Trophoblast cell (in vitro differentiated cells and primary cell): ENCODE measurements around the gene DTNBP1.

Experiments used
- DNase-seq, 2 donors: peaks; one replicate each; pipeline ENCODE4 v3.0.0-alpha.2; 2016
- H2AFZ ChIP-seq: 2 replicates; pipeline ENCODE4 v1.6.1; 2013; ENCODE audit warnings: low read length, moderate library complexity, mild to moderate bottlenecking; ENCODE audit not compliant: insufficient read depth, poor library complexity
- H2AK5ac ChIP-seq: 2 replicates; pipeline ENCODE4 v1.6.1; 2013; ENCODE audit warnings: mild to moderate bottlenecking, low read length
- H2BK120ac ChIP-seq: 2 replicates; pipeline ENCODE4 v1.6.1; 2013; ENCODE audit warnings: low read length, mild to moderate bottlenecking, moderate library complexity; ENCODE audit not compliant: insufficient read depth, poor library complexity
- H2BK12ac ChIP-seq: 2 replicates; pipeline ENCODE4 v1.6.1; 2013; ENCODE audit warnings: mild to moderate bottlenecking, low read length, moderate library complexity
- H2BK5ac ChIP-seq: 2 replicates; pipeline ENCODE4 v1.6.1; 2013; ENCODE audit warnings: low read length, low read depth, moderate library complexity, mild to moderate bottlenecking; ENCODE audit not compliant: poor library complexity
- H3K14ac ChIP-seq: 2 replicates; pipeline ENCODE4 v1.6.1; 2013; ENCODE audit warnings: mild to moderate bottlenecking, low read length
- H3K18ac ChIP-seq: 2 replicates; pipeline ENCODE4 v1.6.1; 2013; ENCODE audit warnings: mild to moderate bottlenecking, low read length
- H3K23ac ChIP-seq: 2 replicates; pipeline ENCODE4 v1.6.1; 2013; ENCODE audit warnings: low read length
- H3K27ac ChIP-seq: 2 replicates; pipeline ENCODE4 v1.5.1; 2013; ENCODE audit warnings: low read depth, mild to moderate bottlenecking, inconsistent platforms, low read length, moderate library complexity
- H3K27me3 ChIP-seq: 2 replicates; pipeline ENCODE4 v1.6.1; 2013; ENCODE audit warnings: inconsistent platforms, mild to moderate bottlenecking, low read length, moderate library complexity; ENCODE audit not compliant: insufficient read depth
- H3K36me3 ChIP-seq, 2 experiments: 1 replicate in 1 of 2; 2 replicates in 1 of 2; pipeline ENCODE4 v1.6.1; 2013; ENCODE audit warnings: low read length in 2 of 2, mild to moderate bottlenecking in 2 of 2, moderate library complexity in 1 of 2; ENCODE audit not compliant: insufficient read depth in 2 of 2, control insufficient read depth in 1 of 2
- H3K4ac ChIP-seq: 2 replicates; pipeline ENCODE4 v1.6.1; 2013; ENCODE audit warnings: low read depth, mild to moderate bottlenecking, low read length, moderate library complexity
- H3K4me1 ChIP-seq, 2 experiments: 1 replicate in 1 of 2; 2 replicates in 1 of 2; pipeline ENCODE4 v1.6.1; 2013; ENCODE audit warnings: low read length in 2 of 2, mild to moderate bottlenecking in 2 of 2, moderate library complexity in 1 of 2; ENCODE audit not compliant: insufficient read depth in 2 of 2, control insufficient read depth in 1 of 2
- H3K4me2 ChIP-seq: 2 replicates; pipeline ENCODE4 v1.6.1; 2013; ENCODE audit warnings: inconsistent platforms, mild to moderate bottlenecking, low read length, moderate library complexity
- H3K4me3 ChIP-seq: 2 replicates; pipeline ENCODE4 v1.5.1; 2013; ENCODE audit warnings: mild to moderate bottlenecking, low read depth, low read length, inconsistent platforms
- H3K79me1 ChIP-seq: one replicate; pipeline ENCODE4 v1.6.1; 2013; ENCODE audit warnings: low read length
- H3K79me2 ChIP-seq: 2 replicates; pipeline ENCODE4 v1.6.1; 2013; ENCODE audit warnings: low read length, mild to moderate bottlenecking; ENCODE audit not compliant: control insufficient read depth, insufficient read depth, poor library complexity
- H3K9ac ChIP-seq: 2 replicates; pipeline ENCODE4 v1.6.1; 2013; ENCODE audit warnings: mild to moderate bottlenecking, low read length
- H3K9me3 ChIP-seq: 2 replicates; pipeline ENCODE4 v1.6.1; 2013; ENCODE audit warnings: low read depth, mild to moderate bottlenecking, control low read depth, inconsistent platforms, low read length; ENCODE audit not compliant: insufficient read depth
- H4K12ac ChIP-seq: 2 replicates; pipeline ENCODE4 v1.6.1; 2013; ENCODE audit warnings: low read depth, mild to moderate bottlenecking, low read length, moderate library complexity
- H4K8ac ChIP-seq: 2 replicates; pipeline ENCODE4 v1.6.1; 2013; ENCODE audit warnings: low read depth, mild to moderate bottlenecking, low read length, moderate library complexity
- H4K91ac ChIP-seq: one replicate; pipeline ENCODE4 v1.6.1; 2013; ENCODE audit warnings: low read depth, mild to moderate bottlenecking, low read length, moderate library complexity
- whole genome bisulfite sequencing: extraction: QIAGEN DNeasy Blood & Tissue Kit; methylation state at CpG from one replicate; pipeline ENCODE4 v1.1.7; 2013; ENCODE audit warnings: missing lambda C conversion rate; ENCODE audit not compliant: insufficient read length, insufficient coverage; ENCODE audit errors: extremely low coverage; 5-methylcytosine and 5-hydroxymethylcytosine counted together

DTNBP1 gene

GRCh38 chr6:15499125-15499524 lies 163.7 kb downstream of the DTNBP1 start:
- no peaks in the 10 kb centered on the region for H3K27me3 ChIP-seq
- H3K23ac ChIP-seq: no peak overlapping the region
- peaks cover 4% of the 10 kb centered on the region for H3K9me3 ChIP-seq
- no peaks in the 10 kb centered on the region for H3K79me2 ChIP-seq
- H3K4me3 ChIP-seq: no peak overlapping the region
- H3K4me2 ChIP-seq: no peak overlapping the region
- H2BK120ac ChIP-seq: no peak overlapping the region
- H3K27ac ChIP-seq: no peak overlapping the region
- H3K4me1 ChIP-seq: no peaks in the 10 kb centered on the region
- no peak overlapping the region for H2AFZ ChIP-seq
- H2BK12ac ChIP-seq: no peak overlapping the region
- no peak overlapping the region for H2BK5ac ChIP-seq
- H4K12ac ChIP-seq: no peak overlapping the region
- H3K18ac ChIP-seq: no peak overlapping the region
- no peak for DNase-seq
- H3K9ac ChIP-seq: no peak overlapping the region
- no peak overlapping the region for H4K8ac ChIP-seq
- H4K91ac ChIP-seq: no peak overlapping the region
- H3K14ac ChIP-seq: no peak overlapping the region
- no peak overlapping the region for H3K4ac ChIP-seq
- no peak overlapping the region for H2AK5ac ChIP-seq
- no peaks in the 10 kb centered on the region for H3K79me1 ChIP-seq
- H3K36me3 ChIP-seq: peaks cover 49 to 54% of the 10 kb centered on the region in 2 experiments
- WGBS: no CpG with 5 or more reads among the region's 12 CpGs

DNA sequence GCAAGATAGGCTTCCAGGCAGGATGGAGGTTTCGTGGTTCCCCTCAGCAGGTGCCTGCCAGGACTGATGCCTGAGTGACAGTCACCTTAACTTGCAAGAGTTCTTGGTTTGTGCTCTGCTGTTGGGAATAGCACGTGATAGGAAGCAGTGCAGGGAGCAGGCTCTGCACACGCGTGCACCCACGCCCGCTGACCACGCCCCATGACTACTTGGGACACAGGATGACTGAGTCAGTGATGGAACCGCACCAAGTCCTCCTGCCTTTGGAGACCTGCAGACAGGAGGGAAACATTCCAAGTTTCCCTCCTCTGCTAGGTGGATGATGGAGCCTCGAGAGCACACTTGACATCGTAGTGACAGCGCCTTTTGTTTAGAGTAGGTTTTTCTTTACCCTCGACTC lies 164.2 kb downstream of the DTNBP1 start:
- H4K12ac ChIP-seq: no peak overlapping the region
- H3K79me2 ChIP-seq: no peaks in the 10 kb centered on the region

DNA sequence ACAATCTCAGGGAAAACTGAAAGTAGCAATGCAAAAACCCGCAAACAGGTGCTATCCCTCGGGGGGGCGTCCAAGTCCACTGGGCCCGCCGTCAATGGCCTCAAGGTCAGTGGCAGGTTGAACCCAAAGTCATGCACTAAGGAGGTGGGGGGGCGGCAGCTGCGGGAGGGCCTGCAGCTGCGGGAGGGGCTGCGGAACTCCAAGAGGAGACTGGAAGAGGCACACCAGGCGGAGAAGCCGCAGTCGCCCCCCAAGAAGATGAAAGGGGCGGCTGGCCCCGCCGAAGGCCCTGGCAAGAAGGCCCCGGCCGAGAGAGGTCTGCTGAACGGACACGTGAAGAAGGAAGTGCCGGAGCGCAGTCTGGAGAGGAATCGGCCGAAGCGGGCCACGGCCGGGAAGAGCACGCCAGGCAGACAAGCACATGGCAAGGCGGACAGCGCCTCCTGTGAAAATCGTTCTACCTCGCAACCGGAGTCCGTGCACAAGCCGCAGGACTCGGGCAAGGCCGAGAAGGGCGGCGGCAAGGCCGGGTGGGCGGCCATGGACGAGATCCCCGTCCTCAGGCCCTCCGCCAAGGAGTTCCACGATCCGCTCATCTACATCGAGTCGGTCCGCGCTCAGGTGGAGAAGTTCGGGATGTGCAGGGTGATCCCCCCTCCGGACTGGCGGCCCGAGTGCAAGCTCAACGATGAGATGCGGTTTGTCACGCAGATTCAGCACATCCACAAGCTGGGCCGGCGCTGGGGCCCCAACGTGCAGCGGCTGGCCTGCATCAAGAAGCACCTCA lies 166.3 kb downstream of the DTNBP1 start:
- Histone ChIP-seq H3K18ac (no peak overlapping the region), H2BK5ac (no peak overlapping the region), H3K9me3 (peaks cover 4% of the 10 kb centered on the region), H2BK12ac (no peak overlapping the region), H3K36me3 (peaks cover 39 to 40% of the 10 kb centered on the region in 2 experiments), H3K4ac (no peak overlapping the region), H3K14ac (no peak overlapping the region), H3K4me1 (no peaks in the 10 kb centered on the region), H2AFZ (no peak overlapping the region), H3K27me3 (no peaks in the 10 kb centered on the region), H2BK120ac (no peak overlapping the region), H4K8ac (no peak overlapping the region), H3K4me2 (no peak overlapping the region), H4K12ac (no peak overlapping the region), H3K4me3 (no peak overlapping the region), H2AK5ac (no peak overlapping the region), H3K9ac (no peak overlapping the region), H3K23ac (no peak overlapping the region), H3K79me1 (no peaks in the 10 kb centered on the region), H3K79me2 (no peaks in the 10 kb centered on the region), H3K27ac (no peak overlapping the region), H4K91ac (no peak overlapping the region)
- no peak for DNase-seq
- WGBS: no CpG with 5 or more reads among the region's 60 CpGs

More for the DNA sequence above, 164.2 kb downstream of the DTNBP1 start:
- WGBS: no CpG with 5 or more reads among the region's 12 CpGs
- H3K9ac ChIP-seq: no peak overlapping the region
- H2BK5ac ChIP-seq: no peak overlapping the region
- H2AK5ac ChIP-seq: no peak overlapping the region
- no peak overlapping the region for H2BK12ac ChIP-seq
- H3K4me3 ChIP-seq: peak overlapping the region; percentile 18
- H3K4me1 ChIP-seq: no peaks in the 10 kb centered on the region
- no peak overlapping the region for H2AFZ ChIP-seq
- no peak overlapping the region for H3K4ac ChIP-seq
- DNase-seq: no peak
- H3K9me3 ChIP-seq: peaks cover 4% of the 10 kb centered on the region
- no peak overlapping the region for H4K8ac ChIP-seq
- H3K4me2 ChIP-seq: no peak overlapping the region
- no peak overlapping the region for H3K14ac ChIP-seq
- no peak overlapping the region for H3K27ac ChIP-seq
- no peak overlapping the region for H4K91ac ChIP-seq
- peaks cover 49 to 54% of the 10 kb centered on the region in 2 experiments for H3K36me3 ChIP-seq
- H2BK120ac ChIP-seq: no peak overlapping the region
- H3K79me1 ChIP-seq: no peaks in the 10 kb centered on the region
- no peak overlapping the region for H3K23ac ChIP-seq
- no peaks in the 10 kb centered on the region for H3K27me3 ChIP-seq
- H3K18ac ChIP-seq: no peak overlapping the region

DNA sequence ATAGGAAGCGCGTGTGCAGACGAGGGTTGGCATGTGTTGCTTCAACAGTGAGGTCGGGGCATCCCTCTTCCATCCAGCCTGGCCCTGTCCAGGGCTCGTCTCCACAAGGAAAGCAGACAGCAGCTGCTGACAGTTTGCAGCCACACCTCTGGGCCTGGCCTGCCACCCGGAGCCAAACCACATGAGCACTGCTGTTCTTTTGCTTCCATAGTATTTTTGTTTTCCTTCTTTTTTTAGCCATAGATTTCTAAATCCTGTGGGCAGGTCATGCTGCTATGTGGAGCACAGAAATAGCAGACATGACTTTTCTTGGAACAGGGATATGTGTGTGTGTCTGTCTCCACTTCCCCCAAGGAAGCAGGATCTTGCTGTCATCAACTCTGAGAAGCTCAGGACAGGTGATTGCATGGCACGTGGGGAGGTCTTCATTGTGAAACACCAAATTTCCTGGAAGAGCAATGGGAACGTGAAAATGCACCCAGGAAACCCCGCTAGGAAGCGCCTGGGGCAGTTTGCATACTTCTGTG lies 167.4 kb downstream of the DTNBP1 start:
- no peak overlapping the region for H2BK12ac ChIP-seq
- H3K14ac ChIP-seq: no peak overlapping the region
- H3K27me3 ChIP-seq: no peaks in the 10 kb centered on the region
- no peak overlapping the region for H4K12ac ChIP-seq
- no peak overlapping the region for H2AFZ ChIP-seq
- WGBS: no CpG with 5 or more reads among the region's 10 CpGs
- peaks cover 4% of the 10 kb centered on the region for H3K9me3 ChIP-seq
- peaks cover 29 to 30% of the 10 kb centered on the region in 2 experiments for H3K36me3 ChIP-seq
- H3K4me3 ChIP-seq: no peak overlapping the region
- no peak overlapping the region for H3K4ac ChIP-seq
- H2AK5ac ChIP-seq: no peak overlapping the region
- no peak overlapping the region for H3K18ac ChIP-seq
- DNase-seq: no peak
- no peak overlapping the region for H3K27ac ChIP-seq
- H2BK5ac ChIP-seq: no peak overlapping the region
- no peak overlapping the region for H4K8ac ChIP-seq
- H3K4me1 ChIP-seq: no peaks in the 10 kb centered on the region
- no peak overlapping the region for H3K9ac ChIP-seq
- no peaks in the 10 kb centered on the region for H3K79me1 ChIP-seq
- no peak overlapping the region for H4K91ac ChIP-seq
- no peak overlapping the region for H2BK120ac ChIP-seq
- H3K23ac ChIP-seq: no peak overlapping the region
- H3K79me2 ChIP-seq: no peaks in the 10 kb centered on the region
- H3K4me2 ChIP-seq: no peak overlapping the region
